ENCODE data around the gene FAM171A1. TPM values are rescaled to one million over a fixed set of nuclear protein-coding genes. Genes with fewer than 3 reads are reported as not detected.

FAM171A1 gene
- total RNA-seq, 1 donor from 2014 or later: 28.2 TPM

- Histone ChIP-seq H3K79me2 (ENCODE audit: low read depth) (peaks cover 48% of the 10 kb centered on the region), H3K27me3 (no peaks in the 10 kb centered on the region), H3K4me1 (no peaks in the 10 kb centered on the region), H3F3A (ENCODE audit: low read depth) (no peaks in the 10 kb centered on the region), H3K4me2 (no peak overlapping the region), H3K9me3 (ENCODE audit: low read depth) (no peaks in the 10 kb centered on the region), H3K36me3 (no peaks in the 10 kb centered on the region), H3K9ac (no peak overlapping the region), H3K27ac (no peak overlapping the region), H4K20me1 (ENCODE audit: low read depth) (no peaks in the 10 kb centered on the region), H2AFZ (replicated peaks) (no peak overlapping the region), H3K4me3 (no peak overlapping the region)
- no peak overlapping the region for H3K27ac Mint-ChIP-seq
- peaks cover 23% of the 10 kb centered on the region for H3K9me3 Mint-ChIP-seq
- H3K4me3 Mint-ChIP-seq: no peak overlapping the region
- H3K36me3 Mint-ChIP-seq: peaks cover 27% of the 10 kb centered on the region
- no peaks in the 10 kb centered on the region for H3K27me3 Mint-ChIP-seq (ENCODE audit: insufficient read depth, low read depth)
- TF ChIP-seq EZH2 (IDR thresholded peaks at IDR 0.05) (no peak), CTCF (IDR thresholded peaks at IDR 0.05) (no peak), EZH2phosphoT487 (IDR thresholded peaks at IDR 0.05) (no peak)
- H3K4me1 Mint-ChIP-seq: peaks cover 4% of the 10 kb centered on the region
- DNase-seq (ENCODE audit: low spot score): no peak
These were observed 10.0 kb downstream of the FAM171A1 start for GRCh38 chr10:15361131-15361530.

GRCh38 chr10:15360566-15360965 is 10.5 kb downstream of the FAM171A1 start:
- no peaks in the 10 kb centered on the region for H3F3A ChIP-seq (ENCODE audit: low read depth)
- H3K9me3 ChIP-seq (ENCODE audit: low read depth): no peaks in the 10 kb centered on the region
- no peaks in the 10 kb centered on the region for H3K4me1 ChIP-seq
- Mint-ChIP-seq H3K9me3 (peaks cover 23% of the 10 kb centered on the region), H3K27ac (no peak overlapping the region), H3K36me3 (peaks cover 27% of the 10 kb centered on the region), H3K4me3 (no peak overlapping the region), H3K4me1 (peaks cover 4% of the 10 kb centered on the region), H3K27me3 (ENCODE audit: insufficient read depth, low read depth) (no peaks in the 10 kb centered on the region)
- no peak overlapping the region for H3K27ac ChIP-seq
- H3K27me3 ChIP-seq: no peaks in the 10 kb centered on the region
- no peak for TF ChIP-seq CTCF (IDR thresholded peaks at IDR 0.05)
- no peaks in the 10 kb centered on the region for H4K20me1 ChIP-seq (ENCODE audit: low read depth)
- no peak overlapping the region for H3K4me3 ChIP-seq
- H2AFZ ChIP-seq (replicated peaks): no peak overlapping the region
- H3K4me2 ChIP-seq: no peak overlapping the region
- no peak for DNase-seq (ENCODE audit: low spot score)
- no peak overlapping the region for H3K9ac ChIP-seq
- no peaks in the 10 kb centered on the region for H3K36me3 ChIP-seq
- peaks cover 43% of the 10 kb centered on the region for H3K79me2 ChIP-seq (ENCODE audit: low read depth)

- Mint-ChIP-seq H3K36me3 (peaks cover 3% of the 10 kb centered on the region), H3K27me3 (ENCODE audit: insufficient read depth, low read depth) (peaks cover 2% of the 10 kb centered on the region), H3K4me3 (no peak overlapping the region), H3K9me3 (no peaks in the 10 kb centered on the region), H3K4me1 (peaks cover 20% of the 10 kb centered on the region), H3K27ac (no peak overlapping the region)
- Histone ChIP-seq H3K9ac (no peak overlapping the region), H3K27ac (no peak overlapping the region), H4K20me1 (ENCODE audit: low read depth) (peaks cover 35% of the 10 kb centered on the region), H2AFZ (replicated peaks) (no peak overlapping the region), H3K4me2 (no peak overlapping the region), H3F3A (ENCODE audit: low read depth) (no peaks in the 10 kb centered on the region), H3K4me3 (no peak overlapping the region), H3K27me3 (no peaks in the 10 kb centered on the region), H3K9me3 (ENCODE audit: low read depth) (no peaks in the 10 kb centered on the region), H3K36me3 (no peaks in the 10 kb centered on the region), H3K79me2 (ENCODE audit: low read depth) (peaks cover 26% of the 10 kb centered on the region), H3K4me1 (peaks cover 5% of the 10 kb centered on the region)
- no peak for DNase-seq (ENCODE audit: low spot score)
- TF ChIP-seq EZH2 (IDR thresholded peaks at IDR 0.05) (no peak), EZH2phosphoT487 (IDR thresholded peaks at IDR 0.05) (no peak), CTCF (IDR thresholded peaks at IDR 0.05) (no peak)
These were observed 17.5 kb downstream of the FAM171A1 start for GRCh38 chr10:15353471-15354017.
